Erythroblast (primary cell): ENCODE results near the gene CDKN2AIPNL.

Experiments used
- GATA1 ChIP-seq: IDR thresholded peaks from 2 replicates; pipeline ENCODE4 v1.6.1; 2011; ENCODE audit warnings: low read depth, mild to moderate bottlenecking, control low read depth, low read length, moderate library complexity
- POLR2A ChIP-seq: IDR thresholded peaks from 2 replicates; pipeline ENCODE4 v1.6.1; 2011; ENCODE audit warnings: mild to moderate bottlenecking, low read length

DNA sequence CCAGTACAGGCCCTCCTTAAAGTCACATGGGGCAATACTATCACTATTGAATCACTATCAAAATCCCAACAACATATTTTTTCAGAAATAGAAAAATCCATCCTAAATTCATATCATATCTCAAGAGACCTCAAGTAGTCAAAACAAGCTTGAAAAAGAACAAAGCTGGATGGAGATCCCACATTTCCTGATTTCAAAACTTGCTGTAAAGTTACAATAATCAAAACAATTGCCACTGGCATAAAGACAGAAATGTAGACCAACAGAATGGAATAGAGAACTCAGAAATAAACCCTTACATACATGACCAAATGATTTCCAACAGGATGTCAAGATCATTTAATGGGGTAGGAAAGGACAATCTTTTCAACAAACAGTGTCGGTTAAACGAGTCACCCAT is 41.3 kb upstream of the CDKN2AIPNL start:
- no peak for TF ChIP-seq POLR2A
- TF ChIP-seq GATA1: no peak
